NCI-H1048 (cell line): ENCODE results near the gene UBE4B.
"Not testable (repeated sequence)": the region's sequence is repeated elsewhere in the genome, so short reads cannot be mapped to it uniquely, and the experiment has no call there.

Source experiments
- DNase-seq: peaks from one replicate; lab custom pipeline; 2025; lab: John Stamatoyannopoulos, UW

UBE4B gene

GRCh38 chr1:10177876-10178275, 145.1 kb downstream of the UBE4B start:
- no peak for DNase-seq

GRCh38 chr1:10178597-10179405, 146.0 kb downstream of the UBE4B start:
- no peak for DNase-seq

- DNase-seq: no peak
These were observed 146.8 kb downstream of the UBE4B start for GRCh38 chr1:10179406-10180091.

GRCh38 chr1:10181154-10181553, 148.4 kb downstream of the UBE4B start:
- DNase-seq: no peak

- DNase-seq: no peak
These were observed 153.0 kb downstream of the UBE4B start for GRCh38 chr1:10185759-10186158.

- DNase-seq: no peak
These were observed 153.7 kb downstream of the UBE4B start for GRCh38 chr1:10186331-10187025.

GRCh38 chr1:10187026-10187334, 154.2 kb downstream of the UBE4B start:
- DNase-seq: no peak

- DNase-seq: no peak
These were observed 155.4 kb downstream of the UBE4B start for GRCh38 chr1:10188133-10188650.

GRCh38 chr1:10189659-10190058, 156.9 kb downstream of the UBE4B start:
- DNase-seq: no peak

- no peak for DNase-seq
These were observed 159.5 kb downstream of the UBE4B start for GRCh38 chr1:10192263-10192662.

- no peak for DNase-seq
These were observed 160.5 kb downstream of the UBE4B start for GRCh38 chr1:10193288-10193687.

- no peak for DNase-seq
These were observed 162.8 kb downstream of the UBE4B start for GRCh38 chr1:10195570-10195969.

- no peak for DNase-seq
These were observed 164.2 kb downstream of the UBE4B start for GRCh38 chr1:10196976-10197375.

- no peak for DNase-seq
These were observed 167.9 kb downstream of the UBE4B start for GRCh38 chr1:10200620-10201019.

GRCh38 chr1:10204003-10204642, 171.4 kb downstream of the UBE4B start:
- DNase-seq: no peak

- not testable (repeated sequence) for DNase-seq
These were observed 172.4 kb downstream of the UBE4B start for GRCh38 chr1:10205206-10205605.

- no peak for DNase-seq
These were observed 175.1 kb downstream of the UBE4B start for GRCh38 chr1:10207810-10208209.

- DNase-seq: no peak
These were observed 175.8 kb downstream of the UBE4B start for GRCh38 chr1:10208537-10208936.

GRCh38 chr1:10209590-10209904, 176.8 kb downstream of the UBE4B start:
- no peak for DNase-seq

- DNase-seq: peak; percentile 92
These were observed 177.4 kb downstream of the UBE4B start, which contains the start of gene KIF1B for GRCh38 chr1:10209905-10210810. Gene KIF1B (plus strand): TSS chr1:10210570. CDS start chr1:10232329, 21,759 bp downstream.
